Activated T-cell treated with anti-CD3 and anti-CD28 coated beads, Interleukin-2, amount 50 U/mL, for 24 hours (primary cell): ENCODE measurements around the gene DFFA.

Experiments used
- DNase-seq: peaks from one replicate; pipeline ENCODE4 v3.0.0-alpha.2; 2020
- H3K27ac Mint-ChIP-seq: 2 replicates; pipeline ENCODE4 v1.8.0; 2020; ENCODE audit warnings: mild to moderate bottlenecking, mixed read lengths
- H3K27me3 Mint-ChIP-seq: 2 replicates; pipeline ENCODE4 v1.8.0; 2020; ENCODE audit warnings: mixed read lengths
- H3K36me3 Mint-ChIP-seq: 2 replicates; pipeline ENCODE4 v1.8.0; 2020; ENCODE audit warnings: low read depth, mixed read lengths
- H3K4me1 Mint-ChIP-seq: 2 replicates; pipeline ENCODE4 v1.8.0; 2020; ENCODE audit warnings: low read depth, mixed read lengths
- H3K4me3 Mint-ChIP-seq: 2 replicates; pipeline ENCODE4 v1.8.0; 2020; ENCODE audit warnings: mild to moderate bottlenecking, moderate library complexity, mixed read lengths
- H3K9me3 Mint-ChIP-seq: 2 replicates; pipeline ENCODE4 v1.8.0; 2020; ENCODE audit warnings: mixed read lengths

The DFFA gene

GRCh38 chr1:10472220-10473144 lies at the start of gene DFFA:
Gene DFFA, minus strand, starts transcription at chr1:10472529. Its CDS starts 71 bp downstream, at chr1:10472458.
- Mint-ChIP-seq H3K4me1 (peaks cover 46% of the 10 kb centered on the region), H3K9me3 (no peaks in the 10 kb centered on the region), H3K27me3 (no peaks in the 10 kb centered on the region), H3K4me3 (peak within 1 kb of the TSS; percentile 98), H3K27ac (peak within 1 kb of the TSS; percentile 98), H3K36me3 (peaks cover 51% of the 10 kb centered on the region)
- peak; percentile 91 for DNase-seq

GRCh38 chr1:10521537-10522157 lies 49.3 kb upstream of the DFFA start:
- no peak overlapping the region for H3K4me3 Mint-ChIP-seq
- DNase-seq: no peak
- H3K36me3 Mint-ChIP-seq: peaks cover 44% of the 10 kb centered on the region
- H3K4me1 Mint-ChIP-seq: peaks cover 57% of the 10 kb centered on the region
- peak overlapping the region; percentile 47 for H3K27ac Mint-ChIP-seq
- H3K9me3 Mint-ChIP-seq: no peaks in the 10 kb centered on the region
- H3K27me3 Mint-ChIP-seq: no peaks in the 10 kb centered on the region

GRCh38 chr1:10520952-10521351 lies 48.6 kb upstream of the DFFA start:
- H3K27me3 Mint-ChIP-seq: no peaks in the 10 kb centered on the region
- peak overlapping the region; percentile 47 for H3K27ac Mint-ChIP-seq
- H3K4me3 Mint-ChIP-seq: no peak overlapping the region
- no peaks in the 10 kb centered on the region for H3K9me3 Mint-ChIP-seq
- H3K4me1 Mint-ChIP-seq: peaks cover 64% of the 10 kb centered on the region
- no peak for DNase-seq
- H3K36me3 Mint-ChIP-seq: peaks cover 43% of the 10 kb centered on the region

- H3K9me3 Mint-ChIP-seq: no peaks in the 10 kb centered on the region
- H3K36me3 Mint-ChIP-seq: peaks cover 43% of the 10 kb centered on the region
- no peak overlapping the region for H3K4me3 Mint-ChIP-seq
- H3K4me1 Mint-ChIP-seq: peaks cover 69% of the 10 kb centered on the region
- no peak overlapping the region for H3K27ac Mint-ChIP-seq
- DNase-seq: no peak
- H3K27me3 Mint-ChIP-seq: no peaks in the 10 kb centered on the region
Observed at GRCh38 chr1:10520497-10520896, 48.2 kb upstream of the DFFA start.

- DNase-seq: no peak
- Mint-ChIP-seq H3K9me3 (no peaks in the 10 kb centered on the region), H3K4me1 (peaks cover 73% of the 10 kb centered on the region), H3K36me3 (peaks cover 32% of the 10 kb centered on the region), H3K4me3 (no peak overlapping the region), H3K27ac (no peak overlapping the region), H3K27me3 (no peaks in the 10 kb centered on the region)
Observed at GRCh38 chr1:10519016-10519417, 46.7 kb upstream of the DFFA start.

- Mint-ChIP-seq H3K27me3 (no peaks in the 10 kb centered on the region), H3K27ac (no peak overlapping the region), H3K36me3 (peaks cover 27% of the 10 kb centered on the region), H3K9me3 (no peaks in the 10 kb centered on the region), H3K4me1 (peaks cover 82% of the 10 kb centered on the region), H3K4me3 (no peak overlapping the region)
- no peak for DNase-seq
Observed at GRCh38 chr1:10517677-10517982, 45.3 kb upstream of the DFFA start.

GRCh38 chr1:10516925-10517676 lies 44.8 kb upstream of the DFFA start:
- DNase-seq: no peak
- no peaks in the 10 kb centered on the region for H3K27me3 Mint-ChIP-seq
- H3K9me3 Mint-ChIP-seq: no peaks in the 10 kb centered on the region
- peak overlapping the region; percentile 45 for H3K27ac Mint-ChIP-seq
- no peak overlapping the region for H3K4me3 Mint-ChIP-seq
- peaks cover 81% of the 10 kb centered on the region for H3K4me1 Mint-ChIP-seq
- peaks cover 29% of the 10 kb centered on the region for H3K36me3 Mint-ChIP-seq

- Mint-ChIP-seq H3K4me1 (peaks cover 81% of the 10 kb centered on the region), H3K4me3 (no peak overlapping the region), H3K36me3 (peaks cover 22% of the 10 kb centered on the region), H3K27me3 (no peaks in the 10 kb centered on the region), H3K27ac (peak overlapping the region; percentile 33), H3K9me3 (no peaks in the 10 kb centered on the region)
- no peak for DNase-seq
Observed at GRCh38 chr1:10515976-10516750, 43.8 kb upstream of the DFFA start.

GRCh38 chr1:10515301-10515975 lies 43.1 kb upstream of the DFFA start:
- no peaks in the 10 kb centered on the region for H3K9me3 Mint-ChIP-seq
- peak overlapping the region; percentile 19 for H3K27ac Mint-ChIP-seq
- no peaks in the 10 kb centered on the region for H3K27me3 Mint-ChIP-seq
- H3K4me3 Mint-ChIP-seq: no peak overlapping the region
- peaks cover 81% of the 10 kb centered on the region for H3K4me1 Mint-ChIP-seq
- H3K36me3 Mint-ChIP-seq: peaks cover 16% of the 10 kb centered on the region
- no peak for DNase-seq

- Mint-ChIP-seq H3K27ac (peak overlapping the region; percentile 18), H3K9me3 (no peaks in the 10 kb centered on the region)
- no peak for DNase-seq
Observed at GRCh38 chr1:10514490-10515235, 42.3 kb upstream of the DFFA start.

GRCh38 chr1:10513199-10513598 lies 40.9 kb upstream of the DFFA start:
- Mint-ChIP-seq H3K36me3 (peaks cover 10% of the 10 kb centered on the region), H3K4me3 (no peak overlapping the region), H3K27me3 (no peaks in the 10 kb centered on the region), H3K9me3 (no peaks in the 10 kb centered on the region), H3K27ac (peak overlapping the region; percentile 30), H3K4me1 (peaks cover 88% of the 10 kb centered on the region)
- no peak for DNase-seq

More at GRCh38 chr1:10514490-10515235, 42.3 kb upstream of the DFFA start:
- peaks cover 85% of the 10 kb centered on the region for H3K4me1 Mint-ChIP-seq
- H3K36me3 Mint-ChIP-seq: peaks cover 12% of the 10 kb centered on the region
- no peak overlapping the region for H3K4me3 Mint-ChIP-seq
- H3K27me3 Mint-ChIP-seq: no peaks in the 10 kb centered on the region

- DNase-seq: no peak
- Mint-ChIP-seq H3K4me1 (peaks cover 87% of the 10 kb centered on the region), H3K4me3 (peak overlapping the region; percentile 60), H3K36me3 (peaks cover 4% of the 10 kb centered on the region), H3K27me3 (no peaks in the 10 kb centered on the region), H3K27ac (peak overlapping the region; percentile 91), H3K9me3 (no peaks in the 10 kb centered on the region)
Observed at GRCh38 chr1:10511494-10511885, 39.2 kb upstream of the DFFA start.
